GDM1 (cell line): ENCODE results near the gene SCARB1.
"Not testable (repeated sequence)": the region's sequence is repeated elsewhere in the genome, so short reads cannot be mapped to it uniquely, and the experiment has no call there.

ENCODE experiments used
- DNase-seq: peaks from one replicate; lab custom pipeline; 2025; lab: John Stamatoyannopoulos, UW

The SCARB1 gene

GRCh38 chr12:124883263-124884130, 19.8 kb upstream of the SCARB1 start:
- no peak for DNase-seq

- DNase-seq, result no peak
Observed at GRCh38 chr12:124881123-124881522, 17.5 kb upstream of the SCARB1 start.

GRCh38 chr12:124880335-124880734, 16.7 kb upstream of the SCARB1 start:
- not testable (repeated sequence) for DNase-seq

- DNase-seq, result no peak
Observed at GRCh38 chr12:124878795-124879516, 15.3 kb upstream of the SCARB1 start.

- DNase-seq, result no peak
Observed at GRCh38 chr12:124877423-124877822, 13.8 kb upstream of the SCARB1 start.

GRCh38 chr12:124876171-124876570, 12.5 kb upstream of the SCARB1 start:
- no peak for DNase-seq

- no peak for DNase-seq
Observed at GRCh38 chr12:124875803-124876132, 12.1 kb upstream of the SCARB1 start.

GRCh38 chr12:124874988-124875802, 11.5 kb upstream of the SCARB1 start:
- DNase-seq, result no peak

GRCh38 chr12:124874188-124874587, 10.5 kb upstream of the SCARB1 start:
- DNase-seq, result no peak

- no peak for DNase-seq
Observed at GRCh38 chr12:124872068-124872719, 8.5 kb upstream of the SCARB1 start.

GRCh38 chr12:124871297-124871696, 7.6 kb upstream of the SCARB1 start:
- no peak for DNase-seq

- no peak for DNase-seq
Observed at GRCh38 chr12:124870515-124870914, 6.9 kb upstream of the SCARB1 start.

- DNase-seq, result peak; percentile 82
Observed at GRCh38 chr12:124869059-124869665, 5.5 kb upstream of the SCARB1 start.

GRCh38 chr12:124868252-124869058, 4.8 kb upstream of the SCARB1 start:
- peak; percentile 78 for DNase-seq

GRCh38 chr12:124867401-124867930, 3.8 kb upstream of the SCARB1 start:
- DNase-seq, result no peak

GRCh38 chr12:124866883-124867400, 3.3 kb upstream of the SCARB1 start:
- no peak for DNase-seq

- DNase-seq, result no peak
Observed at GRCh38 chr12:124866195-124866882, 2.7 kb upstream of the SCARB1 start.

GRCh38 chr12:124865728-124866127, 2.1 kb upstream of the SCARB1 start:
- DNase-seq, result no peak

- no peak for DNase-seq
Observed at GRCh38 chr12:124864326-124864752, 675 bp upstream of the SCARB1 start.
